Regular cardiac myocyte (primary cell): ENCODE measurements around the gene SPATA32. TPM values are rescaled to one million over a fixed set of nuclear protein-coding genes. Genes with fewer than 3 reads are reported as not detected.

Experiments used
- total RNA-seq: library from RNA; depleted of rRNA; stranded (reverse); fragments of >200 nt; gene quantifications from 2 replicates; pipeline ENCODE4 v1.2.3, GENCODE V29; 2014

The SPATA32 gene
- total RNA-seq, result under 0.01 TPM in 1 of 2 replicates, not detected in the other

GRCh38 chr17:45261577-45262515 lies at the start of gene SPATA32:
Gene SPATA32 (minus strand): TSS chr17:45262094. CDS start chr17:45262016, 78 bp downstream.

GRCh38 chr17:45221081-45222013 lies 40.5 kb downstream of the SPATA32 start, which contains the start of gene FMNL1:
Gene FMNL1 (plus strand): TSS chr17:45221885. CDS start chr17:45222125, 240 bp downstream.

Other genes with a start within 250 kb of the SPATA32 start
- gene DCAKD, start 210.5 kb downstream of the SPATA32 start, total RNA-seq, result 25.9 and 39.7 TPM in 2 replicates
- gene NMT1, start 200.8 kb downstream of the SPATA32 start, total RNA-seq, result 80.6 and 86.3 TPM in 2 replicates
- 7.9 and 11.7 TPM in 2 replicates for gene PLCD3, start 129.6 kb downstream of the SPATA32 start, total RNA-seq
- 2.3 and 7.3 TPM in 2 replicates for gene ACBD4, start 126.4 kb downstream of the SPATA32 start, total RNA-seq
- gene HEXIM1, start 113.6 kb downstream of the SPATA32 start, total RNA-seq, result 6.8 and 18.4 TPM in 2 replicates
- gene HEXIM2, start 100.2 kb downstream of the SPATA32 start, total RNA-seq, result 7.6 and 7.7 TPM in 2 replicates
- 0.38 and 2.8 TPM in 2 replicates for gene FMNL1, start 40.2 kb downstream of the SPATA32 start, total RNA-seq
- gene MAP3K14, start 54.9 kb upstream of the SPATA32 start, total RNA-seq, result 1.7 and 1.9 TPM in 2 replicates
- gene ARHGAP27, start 170.8 kb upstream of the SPATA32 start, total RNA-seq, result 1.3 and 3.7 TPM in 2 replicates
- gene PLEKHM1, start 228.6 kb upstream of the SPATA32 start, total RNA-seq, result 19.9 and 32.4 TPM in 2 replicates